ENCODE data around the gene MAPRE3. TPM values are rescaled to one million over a fixed set of nuclear protein-coding genes. Genes with fewer than 3 reads are reported as not detected.

MAPRE3 gene
- total and polyA plus RNA-seq, 4 donors, result 10.2 to 41.9 (median 27.2) TPM

GRCh38 chr2:26991717-26992116 lies 21.3 kb downstream of the MAPRE3 start:
- DNase-seq (no peak), ATAC-seq (ENCODE audit: insufficient read depth, low FRiP score) (no peak)
- Histone ChIP-seq H3K9ac (ENCODE audit: insufficient read depth in 1 of 2, low read length in 2 of 2) (no peak overlapping the region), H3K9me3 (ENCODE audit: control insufficient read depth in 4 of 4, insufficient read depth in 3 of 4, low read length in 3 of 4) (no peaks in the 10 kb centered on the region), H3K4me1 (ENCODE audit: control insufficient read depth in 5 of 5, insufficient read depth in 5 of 5, low read length in 5 of 5) (peaks cover 0 to 7% (median 0%) of the 10 kb centered on the region in 5 donors), H3K4me3 (no peak overlapping the region), H3K36me3 (ENCODE audit: control insufficient read depth in 4 of 4, insufficient read depth in 4 of 4, low read length in 4 of 4) (no peaks in the 10 kb centered on the region), H3K27me3 (ENCODE audit: control insufficient read depth in 3 of 3, insufficient read depth in 3 of 3, low read length in 2 of 3) (no peaks in the 10 kb centered on the region), H3K27ac (ENCODE audit: low read depth in 1 of 2, low read length in 1 of 2) (no peak overlapping the region)
- 81 to 82% methylated on average over 5 of the region's 5 CpGs for WGBS, 2 donors
- TF ChIP-seq, protein P1, sequence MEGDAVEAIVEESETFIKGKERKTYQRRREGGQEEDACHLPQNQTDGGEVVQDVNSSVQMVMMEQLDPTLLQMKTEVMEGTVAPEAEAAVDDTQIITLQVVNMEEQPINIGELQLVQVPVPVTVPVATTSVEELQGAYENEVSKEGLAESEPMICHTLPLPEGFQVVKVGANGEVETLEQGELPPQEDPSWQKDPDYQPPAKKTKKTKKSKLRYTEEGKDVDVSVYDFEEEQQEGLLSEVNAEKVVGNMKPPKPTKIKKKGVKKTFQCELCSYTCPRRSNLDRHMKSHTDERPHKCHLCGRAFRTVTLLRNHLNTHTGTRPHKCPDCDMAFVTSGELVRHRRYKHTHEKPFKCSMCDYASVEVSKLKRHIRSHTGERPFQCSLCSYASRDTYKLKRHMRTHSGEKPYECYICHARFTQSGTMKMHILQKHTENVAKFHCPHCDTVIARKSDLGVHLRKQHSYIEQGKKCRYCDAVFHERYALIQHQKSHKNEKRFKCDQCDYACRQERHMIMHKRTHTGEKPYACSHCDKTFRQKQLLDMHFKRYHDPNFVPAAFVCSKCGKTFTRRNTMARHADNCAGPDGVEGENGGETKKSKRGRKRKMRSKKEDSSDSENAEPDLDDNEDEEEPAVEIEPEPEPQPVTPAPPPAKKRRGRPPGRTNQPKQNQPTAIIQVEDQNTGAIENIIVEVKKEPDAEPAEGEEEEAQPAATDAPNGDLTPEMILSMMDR (IDR thresholded peaks at IDR 0.05; ENCODE audit: control extremely low read depth, extremely low read depth), result no peak

- no peaks in the 10 kb centered on the region for H3K36me3 ChIP-seq (ENCODE audit: control insufficient read depth in 4 of 4, insufficient read depth in 4 of 4, low read length in 4 of 4)
- ATAC-seq (ENCODE audit: insufficient read depth, low FRiP score) (no peak), DNase-seq (peak in 2 of 3 donors; percentile 25 to 56)
- 87 to 89% methylated on average over 1 of the region's 1 CpG for WGBS, 2 donors
- no peaks in the 10 kb centered on the region for H3K9me3 ChIP-seq (ENCODE audit: control insufficient read depth in 4 of 4, insufficient read depth in 3 of 4, low read length in 3 of 4)
- H3K4me3 ChIP-seq, result no peak overlapping the region
- H3K9ac ChIP-seq (ENCODE audit: insufficient read depth in 1 of 2, low read length in 2 of 2), result no peak overlapping the region
- TF ChIP-seq, protein P1 (IDR thresholded peaks at IDR 0.05; ENCODE audit: control extremely low read depth, extremely low read depth), result no peak
- H3K27ac ChIP-seq (ENCODE audit: low read depth in 1 of 2, low read length in 1 of 2), result no peak overlapping the region
- no peaks in the 10 kb centered on the region for H3K27me3 ChIP-seq (ENCODE audit: control insufficient read depth in 3 of 3, insufficient read depth in 3 of 3, low read length in 2 of 3)
- H3K4me1 ChIP-seq (ENCODE audit: control insufficient read depth in 5 of 5, insufficient read depth in 5 of 5, low read length in 5 of 5), result peaks cover 0 to 3% (median 0%) of the 10 kb centered on the region in 5 donors
These were observed 23.3 kb downstream of the MAPRE3 start for GRCh38 chr2:26993768-26994167.

DNA sequence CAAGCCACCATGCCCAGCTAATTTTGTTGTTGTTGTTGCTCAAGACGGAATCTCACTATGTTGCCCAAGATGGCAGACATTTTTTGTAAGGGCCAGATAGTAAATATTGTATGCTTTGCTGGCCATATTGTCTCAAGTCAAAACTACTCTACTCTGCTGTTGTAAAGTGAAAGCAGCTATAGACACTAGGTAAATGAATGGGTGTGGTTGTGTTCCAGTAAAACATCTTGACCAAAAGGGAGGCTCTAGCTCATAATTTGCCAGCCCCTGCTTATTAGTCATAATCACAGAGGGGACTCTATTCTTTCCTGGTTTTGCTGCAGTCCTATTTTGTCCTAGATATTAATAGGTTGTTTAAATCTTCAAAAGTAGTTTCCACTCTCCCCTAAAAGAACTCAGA lies 24.5 kb downstream of the MAPRE3 start:
- DNase-seq (no peak), ATAC-seq (ENCODE audit: insufficient read depth, low FRiP score) (no peak)
- TF ChIP-seq, protein P1 (IDR thresholded peaks at IDR 0.05; ENCODE audit: control extremely low read depth, extremely low read depth), result no peak
- H3K4me1 ChIP-seq (ENCODE audit: control insufficient read depth in 5 of 5, insufficient read depth in 5 of 5, low read length in 5 of 5), result peaks cover 0 to 3% (median 0%) of the 10 kb centered on the region in 5 donors
- no peak overlapping the region for H3K4me3 ChIP-seq
- 94 to 97% methylated on average over 1 of the region's 1 CpG for WGBS, 2 donors
- no peaks in the 10 kb centered on the region for H3K9me3 ChIP-seq (ENCODE audit: control insufficient read depth in 4 of 4, insufficient read depth in 3 of 4, low read length in 3 of 4)
- no peak overlapping the region for H3K27ac ChIP-seq (ENCODE audit: low read depth in 1 of 2, low read length in 1 of 2)
- H3K27me3 ChIP-seq (ENCODE audit: control insufficient read depth in 3 of 3, insufficient read depth in 3 of 3, low read length in 2 of 3), result no peaks in the 10 kb centered on the region
- no peak overlapping the region for H3K9ac ChIP-seq (ENCODE audit: insufficient read depth in 1 of 2, low read length in 2 of 2)
- no peaks in the 10 kb centered on the region for H3K36me3 ChIP-seq (ENCODE audit: control insufficient read depth in 4 of 4, insufficient read depth in 4 of 4, low read length in 4 of 4)

DNA sequence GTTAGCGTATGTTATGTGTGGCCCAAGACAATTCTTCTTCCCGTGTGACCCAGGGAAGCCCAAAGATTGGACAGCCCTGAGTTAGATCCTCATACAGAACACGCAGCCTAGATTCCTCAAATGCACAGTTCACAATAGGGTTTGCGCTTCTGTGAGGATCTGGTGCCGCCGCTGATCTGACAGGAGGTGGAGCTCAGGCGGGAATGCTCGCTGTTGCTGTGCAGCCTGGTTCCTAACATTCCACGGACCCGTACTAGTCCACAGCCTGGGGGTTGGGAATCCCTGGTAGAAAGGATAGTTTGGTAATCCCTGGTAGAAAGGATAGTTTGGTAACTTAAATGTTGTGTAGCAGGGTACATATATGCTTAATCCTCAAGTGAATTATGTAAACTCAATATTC lies 27.0 kb downstream of the MAPRE3 start:
- H3K36me3 ChIP-seq (ENCODE audit: control insufficient read depth in 4 of 4, insufficient read depth in 4 of 4, low read length in 4 of 4), result no peaks in the 10 kb centered on the region
- H3K4me1 ChIP-seq (ENCODE audit: control insufficient read depth in 5 of 5, insufficient read depth in 5 of 5, low read length in 5 of 5), result no peaks in the 10 kb centered on the region
- H3K27ac ChIP-seq (ENCODE audit: low read depth in 1 of 2, low read length in 1 of 2), result no peak overlapping the region
- H3K9ac ChIP-seq (ENCODE audit: insufficient read depth in 1 of 2, low read length in 2 of 2), result no peak overlapping the region
- H3K4me3 ChIP-seq, result no peak overlapping the region
- WGBS, 2 donors, result 75 to 77% methylated on average over 10 of the region's 10 CpGs
- H3K27me3 ChIP-seq (ENCODE audit: control insufficient read depth in 3 of 3, insufficient read depth in 3 of 3, low read length in 2 of 3), result no peaks in the 10 kb centered on the region
- no peaks in the 10 kb centered on the region for H3K9me3 ChIP-seq (ENCODE audit: control insufficient read depth in 4 of 4, insufficient read depth in 3 of 4, low read length in 3 of 4)
- TF ChIP-seq, protein P1 (IDR thresholded peaks at IDR 0.05; ENCODE audit: control extremely low read depth, extremely low read depth), result no peak
- DNase-seq (no peak), ATAC-seq (ENCODE audit: insufficient read depth, low FRiP score) (no peak)
